GM18907 (cell line): ENCODE measurements around the gene ZNF333.
"Not testable (repeated sequence)": the region's sequence is repeated elsewhere in the genome, so short reads cannot be mapped to it uniquely, and the experiment has no call there.

Experiments
- ATAC-seq: cut with Tn5 transposase; IDR thresholded peaks from one replicate; pipeline ENCODE4 v1.9.1; 2021; ENCODE audit warnings: mild to moderate bottlenecking, moderate library complexity; ENCODE audit not compliant: unreplicated experiment

ZNF333 gene

GRCh38 chr19:14765841-14766240 lies 76.0 kb downstream of the ZNF333 start:
- not testable (repeated sequence) for ATAC-seq

GRCh38 chr19:14767466-14767971 lies 77.7 kb downstream of the ZNF333 start:
- ATAC-seq, result no peak

GRCh38 chr19:14768001-14768400 lies 78.2 kb downstream of the ZNF333 start:
- ATAC-seq, result no peak

GRCh38 chr19:14769201-14769600 lies 79.4 kb downstream of the ZNF333 start:
- ATAC-seq, result no peak

- ATAC-seq, result no peak
Observed at GRCh38 chr19:14770136-14770535, 80.3 kb downstream of the ZNF333 start.

GRCh38 chr19:14770944-14771839 lies 81.3 kb downstream of the ZNF333 start:
- ATAC-seq, result no peak

GRCh38 chr19:14772467-14772866 lies 82.6 kb downstream of the ZNF333 start:
- no peak for ATAC-seq

- no peak for ATAC-seq
Observed at GRCh38 chr19:14772995-14773394, 83.1 kb downstream of the ZNF333 start.

GRCh38 chr19:14773722-14774121 lies 83.9 kb downstream of the ZNF333 start:
- not testable (repeated sequence) for ATAC-seq

GRCh38 chr19:14774373-14774772 lies 84.5 kb downstream of the ZNF333 start:
- no peak for ATAC-seq

- ATAC-seq, result not testable (repeated sequence)
Observed at GRCh38 chr19:14775326-14775725, 85.5 kb downstream of the ZNF333 start.

- no peak for ATAC-seq
Observed at GRCh38 chr19:14775869-14776586, 86.2 kb downstream of the ZNF333 start.

GRCh38 chr19:14777645-14778044 lies 87.8 kb downstream of the ZNF333 start:
- ATAC-seq, result not testable (repeated sequence)

- not testable (repeated sequence) for ATAC-seq
Observed at GRCh38 chr19:14778110-14778845, 88.4 kb downstream of the ZNF333 start, which contains the start of gene ADGRE2. TSS of gene ADGRE2 (minus strand) at chr19:14778560. CDS start at chr19:14776756, 1,804 bp downstream.

GRCh38 chr19:14779151-14779550 lies 89.3 kb downstream of the ZNF333 start:
- ATAC-seq, result no peak

- ATAC-seq, result not testable (repeated sequence)
Observed at GRCh38 chr19:14780622-14781225, 90.9 kb downstream of the ZNF333 start.

GRCh38 chr19:14781713-14782536 lies 92.1 kb downstream of the ZNF333 start:
- ATAC-seq, result not testable (repeated sequence)

GRCh38 chr19:14782626-14783409 lies 93.0 kb downstream of the ZNF333 start:
- ATAC-seq, result no peak
